ENCODE data around the gene CEP55.

The CEP55 gene

DNA sequence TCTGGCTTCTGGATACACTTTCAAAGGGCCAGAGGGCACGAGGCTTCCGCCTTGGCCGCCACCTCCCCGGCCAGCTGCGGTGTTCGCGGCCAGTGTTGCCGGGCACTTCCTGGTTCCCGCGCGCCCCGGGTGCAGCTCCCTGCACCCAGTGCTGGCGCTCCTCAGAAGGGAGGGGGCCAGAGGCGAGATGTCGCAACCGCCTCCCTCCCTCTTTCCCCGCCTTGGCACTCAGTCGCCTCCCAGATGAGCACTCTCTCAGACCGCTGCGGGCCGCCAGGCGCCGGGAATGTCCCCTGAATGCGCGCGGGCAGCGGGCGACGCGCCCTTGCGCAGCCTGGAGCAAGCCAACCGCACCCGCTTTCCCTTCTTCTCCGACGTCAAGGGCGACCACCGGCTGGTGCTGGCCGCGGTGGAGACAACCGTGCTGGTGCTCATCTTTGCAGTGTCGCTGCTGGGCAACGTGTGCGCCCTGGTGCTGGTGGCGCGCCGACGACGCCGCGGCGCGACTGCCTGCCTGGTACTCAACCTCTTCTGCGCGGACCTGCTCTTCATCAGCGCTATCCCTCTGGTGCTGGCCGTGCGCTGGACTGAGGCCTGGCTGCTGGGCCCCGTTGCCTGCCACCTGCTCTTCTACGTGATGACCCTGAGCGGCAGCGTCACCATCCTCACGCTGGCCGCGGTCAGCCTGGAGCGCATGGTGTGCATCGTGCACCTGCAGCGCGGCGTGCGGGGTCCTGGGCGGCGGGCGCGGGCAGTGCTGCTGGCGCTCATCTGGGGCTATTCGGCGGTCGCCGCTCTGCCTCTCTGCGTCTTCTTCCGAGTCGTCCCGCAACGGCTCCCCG lies 70.2 kb downstream of the CEP55 start, which contains the start of gene FFAR4:
Gene FFAR4 (plus strand): TSS at position 231 of the 842 bp plus-strand sequence. CDS start 56 bp downstream, at position 287.
- no peak for DNase-seq (ENCODE audit: low read depth in 2 of 2)

DNA sequence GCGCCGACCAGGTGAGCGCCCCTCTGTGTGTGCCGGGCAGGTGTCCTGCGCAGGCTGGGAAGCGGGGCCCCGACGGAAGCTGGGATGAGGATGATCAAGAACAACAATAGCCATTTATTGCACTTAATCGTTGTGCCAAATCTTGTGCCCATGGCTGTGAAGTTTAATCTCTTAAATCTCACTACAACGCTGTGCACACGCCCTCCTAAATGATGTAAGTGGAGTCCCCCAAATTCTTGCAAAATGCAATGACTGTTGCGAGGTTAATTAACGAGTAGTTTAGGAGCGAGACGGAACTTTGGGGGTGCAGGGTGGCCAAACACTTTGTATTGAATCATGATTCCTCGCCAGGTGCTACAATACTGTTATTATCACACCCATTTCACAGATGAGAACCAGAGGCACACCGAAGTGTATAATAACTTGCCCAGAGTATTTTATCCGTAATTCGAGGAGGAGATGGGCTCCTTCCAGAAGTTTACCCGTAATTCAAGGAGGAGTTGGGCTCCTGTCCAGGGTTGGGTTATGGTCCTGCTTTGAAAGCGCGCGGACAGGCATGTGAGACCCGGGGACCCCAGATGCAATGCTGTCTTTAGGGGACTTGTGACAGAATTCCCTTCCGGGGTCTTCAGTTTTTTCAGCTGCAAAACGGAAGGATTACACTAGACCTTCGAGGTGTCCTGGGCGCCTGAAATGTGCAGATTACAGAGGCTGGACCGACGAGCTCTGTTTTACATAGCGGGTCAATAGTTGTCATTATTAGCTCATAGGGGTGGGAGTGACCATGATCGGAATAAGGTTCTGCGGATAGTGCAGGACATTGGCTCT lies 71.1 kb downstream of the CEP55 start:
- no peak for DNase-seq (ENCODE audit: low read depth in 2 of 2)

- no peak for DNase-seq (ENCODE audit: low read depth in 2 of 2)
These were observed 71.6 kb downstream of the CEP55 start for GRCh38 chr10:93568105-93568390.

DNA sequence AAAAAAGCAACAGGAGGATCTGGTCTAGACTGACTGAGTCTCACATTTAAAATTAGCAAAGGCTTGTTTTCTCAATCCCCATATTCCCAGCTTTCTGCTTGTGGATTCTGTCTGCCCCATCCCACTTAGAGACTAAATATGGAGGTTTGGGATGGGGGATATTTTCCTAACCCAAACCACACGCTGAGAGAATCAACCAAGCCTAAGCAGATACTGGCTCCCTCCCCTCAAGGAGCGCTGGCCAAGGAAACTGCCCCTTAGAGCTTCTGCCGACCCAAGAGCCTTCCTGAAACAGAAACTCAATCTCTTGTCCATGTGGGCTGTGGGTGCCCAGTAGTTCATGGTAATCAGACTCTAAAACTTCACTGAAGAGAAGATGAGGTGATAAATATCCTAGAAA lies 74.0 kb downstream of the CEP55 start:
- no peak for DNase-seq (ENCODE audit: low read depth in 2 of 2)

DNA sequence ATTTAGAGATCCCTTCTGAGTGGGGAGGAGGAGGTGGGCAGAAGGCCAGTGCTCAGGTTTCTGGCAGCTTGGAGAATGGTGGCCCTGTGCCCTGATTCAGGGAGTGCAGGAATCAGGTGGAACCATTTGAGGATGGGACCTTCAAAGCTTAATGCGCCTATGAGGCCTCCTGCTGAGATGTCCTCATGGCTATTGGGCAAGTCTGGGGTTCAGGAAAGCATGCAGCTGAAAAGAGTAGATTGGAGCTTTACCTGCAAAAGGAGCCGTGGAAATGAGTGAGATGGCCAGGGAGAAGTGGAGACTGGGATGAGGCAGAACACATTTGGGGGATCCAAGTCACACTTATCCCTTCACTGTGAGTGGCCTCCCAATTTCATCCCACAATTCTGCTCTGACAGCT lies 76.2 kb downstream of the CEP55 start:
- no peak for DNase-seq (ENCODE audit: low read depth in 2 of 2)

DNA sequence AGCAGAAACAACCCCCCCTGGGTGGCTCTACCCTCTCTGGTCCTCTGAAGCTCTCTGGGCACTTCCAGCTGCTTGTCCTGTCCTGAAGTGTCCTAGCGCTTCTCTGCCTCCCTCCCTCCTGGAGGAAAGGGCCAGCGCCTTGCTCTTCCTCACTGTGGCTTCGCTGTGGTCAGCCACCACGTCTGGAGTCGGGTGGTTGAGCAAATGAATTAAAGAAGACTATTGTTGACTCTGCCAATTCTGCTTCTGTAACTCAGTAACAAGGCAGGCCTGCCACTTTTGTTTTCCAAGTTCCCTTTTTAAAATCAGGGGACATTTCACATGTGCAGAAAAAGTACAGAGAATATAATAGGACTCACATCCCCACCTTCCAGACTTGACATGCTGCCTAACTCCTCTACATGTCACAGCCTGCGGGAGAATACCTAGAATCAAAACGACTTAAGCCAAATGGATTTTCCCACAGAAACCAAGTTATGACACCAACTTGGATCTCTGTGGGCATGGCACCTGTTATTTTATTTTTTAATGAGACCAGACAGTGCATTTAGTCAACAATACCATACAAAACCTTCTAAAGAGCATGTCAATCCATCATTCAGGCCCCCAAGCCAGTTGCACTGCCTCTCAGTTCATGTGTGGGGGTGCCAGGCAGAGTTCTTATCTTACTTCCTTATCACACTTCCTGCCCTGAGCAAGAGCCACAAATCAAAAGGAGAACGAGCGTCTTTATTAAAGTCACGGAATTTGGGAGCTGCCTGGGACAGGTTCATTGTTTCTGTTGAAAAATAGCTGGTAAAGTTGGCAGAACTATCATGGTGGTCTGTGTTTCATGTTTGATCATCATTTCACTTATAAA lies 76.9 kb downstream of the CEP55 start:
- no peak for DNase-seq (ENCODE audit: low read depth in 2 of 2)

GRCh38 chr10:93573924-93574323 lies 77.5 kb downstream of the CEP55 start:
- no peak for DNase-seq (ENCODE audit: low read depth in 2 of 2)

- DNase-seq (ENCODE audit: low read depth in 2 of 2) = no peak
These were observed 80.5 kb downstream of the CEP55 start for GRCh38 chr10:93576888-93577287.

- no peak for DNase-seq (ENCODE audit: low read depth in 2 of 2)
These were observed 81.2 kb downstream of the CEP55 start for GRCh38 chr10:93577565-93577964.

Measured in fibroblast of skin of left biceps (primary cell).